Stimulated activated CD8-positive, alpha-beta memory T cell treated with anti-CD3 and anti-CD28 coated beads, Interleukin-7, amount 100 ng/mL, for 48 hours (primary cell): ENCODE data around the gene B2M.
"Not testable (repeated sequence)": the region's sequence is repeated elsewhere in the genome, so short reads cannot be mapped to it uniquely, and the experiment has no call there.

ENCODE experiments used
- DNase-seq, 2 donors: peaks; one replicate each; pipeline ENCODE4 v3.0.0-alpha.2; 2020; ENCODE audit warnings: low read depth in 1 of 2; ENCODE audit errors: extremely low read depth in 1 of 2

Gene B2M

GRCh38 chr15:44711096-44711742 lies at the start of gene B2M, which contains the start of gene PATL2:
Gene B2M (plus strand): TSS chr15:44711517. CDS start chr15:44711547, 30 bp downstream.
Gene PATL2 (minus strand): TSS chr15:44711323. CDS start chr15:44676490, 34,833 bp downstream.
- peak; percentile 86 for DNase-seq

DNA sequence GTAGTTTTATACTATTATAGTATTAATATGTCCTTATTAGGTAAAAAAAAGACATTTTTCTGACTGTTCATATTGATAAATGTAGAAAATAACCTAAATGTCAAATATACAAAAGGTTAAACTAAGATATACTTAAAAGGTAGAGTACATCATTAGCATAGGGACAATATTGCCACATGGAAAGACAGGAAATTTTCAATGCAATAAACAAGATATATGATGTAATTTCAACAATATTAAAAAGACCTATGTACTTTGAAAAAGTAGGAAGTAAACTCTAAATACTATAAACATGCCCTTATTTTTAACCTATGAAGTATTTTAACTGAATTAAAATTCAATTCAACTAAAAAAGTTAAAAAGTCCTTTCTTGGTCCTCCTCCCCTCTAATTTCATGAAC lies 49.7 kb upstream of the B2M start:
- no peak for DNase-seq

GRCh38 chr15:44662478-44663409 lies 48.6 kb upstream of the B2M start:
- peak; percentile 72 to 81 for DNase-seq

- peak; percentile 92 to 97 for DNase-seq
These were observed 47.7 kb upstream of the B2M start, which contains the start of gene SPG11 for GRCh38 chr15:44663410-44664308. Gene SPG11 (minus strand): TSS chr15:44663662. CDS start chr15:44663647, 15 bp downstream.

DNA sequence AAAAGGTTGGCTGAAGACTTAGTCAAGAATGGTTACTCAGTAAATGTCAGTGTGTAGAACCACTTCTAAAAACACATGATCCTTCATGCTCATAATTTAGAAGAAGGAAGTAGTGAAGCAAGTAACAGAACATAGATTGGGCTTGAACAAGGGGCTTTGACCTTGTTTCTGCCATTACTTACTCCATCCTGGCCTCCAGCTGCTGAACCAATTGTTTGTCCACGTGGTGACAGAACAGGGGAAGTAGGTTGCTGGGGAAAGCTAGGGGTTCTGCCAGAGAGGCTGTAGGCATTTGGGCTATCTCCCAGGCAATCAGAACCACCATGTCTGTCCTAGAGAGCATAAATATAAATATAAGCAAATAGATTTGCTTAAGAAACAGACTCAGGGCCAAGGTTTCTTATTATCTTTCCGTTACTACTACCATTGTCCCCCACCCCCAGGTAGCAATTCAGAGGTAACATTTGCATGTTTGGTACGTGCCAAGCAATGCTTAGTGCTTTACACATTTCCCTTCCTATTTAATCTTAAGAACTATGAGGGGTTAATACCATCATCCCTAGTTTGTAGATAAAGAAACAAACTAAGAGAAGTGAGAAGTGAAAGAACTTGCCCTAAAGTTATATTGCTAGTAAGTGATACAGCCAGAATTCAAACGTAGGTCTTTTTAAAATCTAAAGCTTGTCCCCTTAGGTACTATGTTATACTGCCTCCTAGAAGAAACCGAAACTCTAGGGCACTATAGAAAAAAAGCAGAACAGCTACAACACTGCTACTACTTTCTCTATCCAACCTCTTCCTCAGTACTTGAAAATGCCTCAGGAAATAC lies 44.9 kb upstream of the B2M start:
- DNase-seq = no peak

DNA sequence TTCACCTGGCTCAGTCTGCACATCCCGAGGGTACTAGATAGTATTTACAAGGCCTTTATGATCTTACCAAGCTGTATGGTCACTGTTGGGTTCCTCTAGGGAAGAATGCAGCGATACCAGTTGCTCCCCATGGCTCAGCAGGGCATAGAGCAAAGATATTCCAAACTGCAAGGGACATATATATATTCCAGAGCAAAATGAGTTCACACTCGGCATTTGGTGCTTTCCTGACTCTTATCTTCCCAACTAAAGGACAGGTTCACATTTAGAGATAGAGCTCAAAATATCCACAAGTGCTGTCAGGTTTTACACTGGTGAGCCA lies 44.3 kb upstream of the B2M start:
- no peak for DNase-seq

DNA sequence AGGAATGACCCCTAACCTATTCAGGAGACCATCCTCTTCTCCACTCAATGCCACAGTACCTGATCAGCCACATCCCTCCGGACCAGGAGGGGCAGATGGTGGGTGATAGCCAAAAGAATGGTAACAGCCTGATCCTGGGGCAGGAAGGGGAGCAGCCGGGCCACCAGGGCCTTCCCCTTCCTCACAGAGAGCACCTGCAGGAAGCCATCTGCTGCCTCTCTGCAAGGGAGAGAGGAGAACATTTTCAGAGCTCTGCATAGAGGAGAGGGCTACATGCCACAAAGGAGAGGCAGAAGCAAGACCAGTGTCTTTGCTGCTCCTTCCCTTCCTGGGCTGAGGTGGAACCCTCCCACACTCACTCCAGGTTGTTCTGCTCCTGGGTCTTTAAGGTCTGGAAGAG lies 42.4 kb upstream of the B2M start:
- no peak for DNase-seq

- DNase-seq = no peak
These were observed 41.0 kb upstream of the B2M start for GRCh38 chr15:44670087-44670950.

GRCh38 chr15:44673639-44674038 lies 37.7 kb upstream of the B2M start:
- DNase-seq = no peak

DNA sequence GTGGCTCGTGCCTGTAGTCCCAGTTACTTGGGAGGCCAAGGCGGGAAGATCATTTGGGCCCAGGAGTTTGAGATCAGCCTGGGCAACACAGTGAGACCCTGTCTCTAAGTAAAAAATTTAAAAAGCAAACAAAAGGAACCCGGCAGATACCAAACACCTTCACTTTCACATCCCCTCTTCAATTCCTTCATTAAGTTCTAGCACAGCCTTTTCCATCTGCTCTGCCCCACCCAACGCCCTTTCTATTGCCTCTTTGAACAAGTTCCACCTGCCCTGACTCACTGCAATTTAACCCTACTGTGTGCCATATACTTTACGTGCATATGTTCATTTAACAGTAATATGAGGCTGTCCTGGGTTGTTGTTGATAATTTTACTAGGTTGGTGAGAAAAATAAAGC lies 35.4 kb upstream of the B2M start:
- DNase-seq = no peak

DNA sequence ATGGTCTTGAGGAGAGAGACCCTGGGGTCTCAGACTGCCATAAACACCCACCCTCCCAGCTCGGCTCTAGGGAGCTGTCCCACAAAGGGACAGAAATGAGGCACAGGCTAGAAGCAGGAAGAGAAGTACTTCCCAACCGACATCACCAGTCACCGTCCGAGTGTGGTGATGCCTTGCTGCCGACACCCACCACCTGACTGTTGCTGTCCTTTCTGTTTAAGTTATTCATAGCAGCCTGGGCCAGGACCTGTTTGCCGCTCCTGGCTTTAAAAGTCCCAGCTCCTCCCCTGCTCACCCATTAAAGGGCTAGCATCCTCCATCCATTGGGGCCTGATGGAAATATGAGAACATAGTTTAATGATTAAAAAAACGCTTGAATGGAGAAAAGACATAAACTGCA lies 34.6 kb upstream of the B2M start:
- peak in 1 of 2 donors; percentile 43 for DNase-seq

- DNase-seq = no peak
These were observed 29.1 kb upstream of the B2M start for GRCh38 chr15:44682211-44682610.

- peak; percentile 40 to 78 for DNase-seq
These were observed 28.3 kb upstream of the B2M start for GRCh38 chr15:44682809-44683682.

DNA sequence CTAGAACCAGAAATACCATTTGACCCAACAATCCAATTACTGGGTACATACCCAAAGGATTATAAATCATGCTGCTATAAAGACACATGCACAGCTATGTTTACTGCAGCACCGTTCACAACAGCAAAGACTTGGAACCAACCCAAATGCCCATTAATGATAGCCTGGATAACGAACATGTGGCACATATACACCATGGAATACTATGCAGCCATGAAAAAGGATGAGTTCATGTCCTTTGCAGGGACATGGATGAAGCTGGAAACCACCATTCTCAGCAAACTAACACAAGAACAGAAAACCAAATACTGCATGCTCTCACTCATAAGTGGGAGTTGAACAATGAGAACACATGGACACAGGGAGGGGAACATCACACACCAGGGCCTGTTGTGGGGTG lies 22.0 kb upstream of the B2M start:
- DNase-seq = not testable (repeated sequence)

DNA sequence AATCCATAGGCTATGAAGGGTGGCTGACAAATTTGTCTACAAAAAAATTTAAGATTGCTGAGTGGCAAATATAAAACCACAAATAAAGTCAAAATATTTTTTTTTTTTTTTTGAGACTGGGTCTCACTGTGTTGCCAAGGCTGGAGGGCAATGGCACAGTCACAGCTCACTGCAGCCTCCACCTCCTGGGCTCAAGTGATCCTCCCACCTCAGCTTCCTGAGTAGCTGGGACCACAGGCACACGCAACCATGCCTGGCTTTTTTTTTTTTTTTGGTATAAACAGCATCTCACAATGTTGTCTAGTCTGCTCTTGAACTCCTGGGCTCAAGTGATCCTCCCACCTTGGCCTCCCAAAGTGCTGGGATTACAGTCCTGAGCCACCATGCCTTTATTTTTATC lies 21.1 kb upstream of the B2M start:
- DNase-seq = not testable (repeated sequence)

DNA sequence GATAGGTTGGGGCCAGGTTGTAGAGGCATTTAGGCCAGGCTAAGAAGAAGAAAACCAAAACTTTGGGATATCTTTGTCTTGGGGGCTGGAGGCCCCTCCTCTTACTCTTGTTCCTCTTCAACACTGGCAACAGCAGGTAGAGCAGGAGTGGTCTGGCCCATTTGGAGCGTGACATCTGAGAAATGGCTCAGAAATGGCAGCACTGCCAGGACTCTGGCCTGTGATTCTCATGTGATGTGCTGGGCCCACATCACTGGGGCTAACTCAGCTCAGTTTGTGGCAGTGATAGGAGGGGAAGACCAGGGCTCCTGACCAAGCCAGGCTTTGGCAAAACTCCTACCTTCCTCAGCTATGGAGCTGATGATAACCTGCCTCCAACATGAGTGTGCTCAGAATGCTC lies 18.7 kb upstream of the B2M start:
- DNase-seq = no peak

DNA sequence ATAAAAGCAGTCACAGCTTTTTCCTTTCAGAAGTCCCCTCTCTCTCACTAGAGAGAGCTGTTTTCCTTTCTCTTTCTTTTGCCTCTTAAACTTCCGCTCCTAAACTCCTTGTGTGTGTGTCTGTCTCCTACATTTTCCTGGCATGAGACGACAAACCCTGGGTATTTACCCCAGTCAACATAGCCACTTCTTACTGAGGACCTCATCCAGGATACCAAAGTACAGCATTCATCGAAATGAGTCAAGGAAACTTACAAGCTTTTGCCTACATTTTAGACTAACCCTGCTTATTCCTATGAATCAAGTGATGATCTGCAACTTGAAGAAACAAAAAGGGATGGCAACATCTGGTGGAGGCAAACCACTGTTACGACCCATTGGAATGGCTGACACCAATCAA lies 16.9 kb upstream of the B2M start:
- no peak for DNase-seq

- no peak for DNase-seq
These were observed 16.0 kb upstream of the B2M start for GRCh38 chr15:44695294-44695693.
